Ishikawa (cell line): ENCODE data around the gene CNKSR2.

ENCODE experiments used
- CEBPB ChIP-seq: IDR thresholded peaks from 2 replicates; pipeline ENCODE4 v1.6.1; 2012
- CREB1 ChIP-seq: IDR thresholded peaks from 2 replicates; pipeline ENCODE4 v1.6.1; 2012; ENCODE audit warnings: low read depth
- EGR1 ChIP-seq: IDR thresholded peaks from 2 replicates; pipeline ENCODE4 v1.6.1; 2012
- EP300 ChIP-seq: IDR thresholded peaks from 2 replicates; pipeline ENCODE4 v1.6.1; 2012; ENCODE audit warnings: borderline replicate concordance
- FOXM1 ChIP-seq: IDR thresholded peaks from 2 replicates; pipeline ENCODE4 v1.6.1; 2012; ENCODE audit warnings: low read depth, borderline replicate concordance
- MAX ChIP-seq: IDR thresholded peaks from 2 replicates; pipeline ENCODE4 v1.6.1; 2012
- NFIC ChIP-seq: IDR thresholded peaks from 2 replicates; pipeline ENCODE4 v1.6.1; 2012
- RAD21 ChIP-seq: IDR thresholded peaks from 2 replicates; pipeline ENCODE4 v1.6.1; 2012; ENCODE audit warnings: low read depth
- REST ChIP-seq: IDR thresholded peaks from 2 replicates; pipeline ENCODE4 v1.6.1; 2012; ENCODE audit warnings: low read depth, mild to moderate bottlenecking
- TAF1 ChIP-seq: IDR thresholded peaks from 2 replicates; pipeline ENCODE4 v1.6.1; 2012; ENCODE audit warnings: low read depth, mild to moderate bottlenecking
- TCF12 ChIP-seq: IDR thresholded peaks from 2 replicates; pipeline ENCODE4 v1.6.1; 2012; ENCODE audit warnings: low read depth
- TEAD4 ChIP-seq: IDR thresholded peaks from 2 replicates; pipeline ENCODE4 v1.6.1; 2012
- USF1 ChIP-seq: IDR thresholded peaks from 2 replicates; pipeline ENCODE4 v1.6.1; 2012
- YY1 ChIP-seq: IDR thresholded peaks from 2 replicates; pipeline ENCODE4 v1.6.1; 2012; ENCODE audit warnings: low read depth
- ZBTB7A ChIP-seq: IDR thresholded peaks from 2 replicates; pipeline ENCODE4 v1.6.1; 2012; ENCODE audit warnings: low read depth

Gene CNKSR2

GRCh38 chrX:21638311-21638710 is 264.1 kb downstream of the CNKSR2 start:
- TF ChIP-seq USF1 (no peak), NFIC (no peak), YY1 (no peak), EP300 (no peak), FOXM1 (no peak), EGR1 (no peak)

GRCh38 chrX:21639775-21640174 is 265.6 kb downstream of the CNKSR2 start:
- no peak for TF ChIP-seq USF1
- TF ChIP-seq EP300: no peak
- TF ChIP-seq YY1: no peak

GRCh38 chrX:21645431-21645830 is 271.2 kb downstream of the CNKSR2 start:
- TF ChIP-seq REST (no peak), YY1 (no peak), RAD21 (no peak), USF1 (no peak), MAX (no peak), CREB1 (no peak), EP300 (no peak), EGR1 (no peak), CEBPB (no peak)

GRCh38 chrX:21645886-21646285 is 271.7 kb downstream of the CNKSR2 start:
- TF ChIP-seq FOXM1: no peak
- no peak for TF ChIP-seq TEAD4
- TF ChIP-seq EGR1: no peak
- TF ChIP-seq EP300: no peak
- no peak for TF ChIP-seq TAF1
- no peak for TF ChIP-seq MAX
- no peak for TF ChIP-seq TCF12
- no peak for TF ChIP-seq YY1

- TF ChIP-seq EP300: no peak
- TF ChIP-seq RAD21: no peak
- no peak for TF ChIP-seq EGR1
- TF ChIP-seq YY1: no peak
- no peak for TF ChIP-seq TCF12
- no peak for TF ChIP-seq MAX
- TF ChIP-seq USF1: no peak
- no peak for TF ChIP-seq TEAD4
- TF ChIP-seq ZBTB7A: no peak
- TF ChIP-seq REST: no peak
- TF ChIP-seq CREB1: no peak
- no peak for TF ChIP-seq NFIC
- TF ChIP-seq TAF1: no peak
- no peak for TF ChIP-seq FOXM1
These were observed 281.8 kb downstream of the CNKSR2 start for GRCh38 chrX:21655901-21656586.
